ENCODE measurements around the gene ZMIZ1.

ZMIZ1 gene

GRCh38 chr10:79310911-79311573 is 242.3 kb downstream of the ZMIZ1 start:
- DNase-seq (ENCODE audit: insufficient read length, low spot score): no peak
- FAIRE-seq: no peak

- DNase-seq (ENCODE audit: insufficient read length, low spot score): no peak
- no peak for FAIRE-seq
Measured at GRCh38 chr10:79311581-79312407, 243.0 kb downstream of the ZMIZ1 start.

GRCh38 chr10:79312601-79313187 is 243.9 kb downstream of the ZMIZ1 start:
- FAIRE-seq (no peak), DNase-seq (ENCODE audit: insufficient read length, low spot score) (no peak)

- no peak for FAIRE-seq
- DNase-seq (ENCODE audit: insufficient read length, low spot score): no peak
Measured at GRCh38 chr10:79313320-79313719, 244.6 kb downstream of the ZMIZ1 start.

- no peak for DNase-seq (ENCODE audit: insufficient read length, low spot score)
- no peak for FAIRE-seq
Measured at GRCh38 chr10:79313911-79314439, 245.2 kb downstream of the ZMIZ1 start.

GRCh38 chr10:79314761-79315601 is 246.2 kb downstream of the ZMIZ1 start:
- DNase-seq (ENCODE audit: insufficient read length, low spot score): no peak
- FAIRE-seq: no peak

GRCh38 chr10:79315602-79315920 is 246.8 kb downstream of the ZMIZ1 start:
- DNase-seq (ENCODE audit: insufficient read length, low spot score) (no peak), FAIRE-seq (no peak)

GRCh38 chr10:79316671-79317431 is 248.1 kb downstream of the ZMIZ1 start:
- FAIRE-seq (peak; percentile 86), DNase-seq (ENCODE audit: insufficient read length, low spot score) (peak; percentile 62)

GRCh38 chr10:79318369-79318768 is 249.6 kb downstream of the ZMIZ1 start:
- FAIRE-seq (no peak), DNase-seq (ENCODE audit: insufficient read length, low spot score) (no peak)

GRCh38 chr10:79319115-79319771 is 250.5 kb downstream of the ZMIZ1 start:
- DNase-seq (ENCODE audit: insufficient read length, low spot score): no peak

GRCh38 chr10:79320316-79320715 is 251.6 kb downstream of the ZMIZ1 start:
- FAIRE-seq (no peak), DNase-seq (ENCODE audit: insufficient read length, low spot score) (no peak)

More at GRCh38 chr10:79319115-79319771, 250.5 kb downstream of the ZMIZ1 start:
- FAIRE-seq: no peak

GRCh38 chr10:79320820-79321493 is 252.2 kb downstream of the ZMIZ1 start:
- DNase-seq (ENCODE audit: insufficient read length, low spot score) (no peak), FAIRE-seq (no peak)

GRCh38 chr10:79321494-79321882 is 252.7 kb downstream of the ZMIZ1 start:
- FAIRE-seq (no peak), DNase-seq (ENCODE audit: insufficient read length, low spot score) (no peak)

GRCh38 chr10:79321951-79322350 is 253.2 kb downstream of the ZMIZ1 start:
- no peak for FAIRE-seq
- no peak for DNase-seq (ENCODE audit: insufficient read length, low spot score)

- DNase-seq (ENCODE audit: insufficient read length, low spot score) (no peak), FAIRE-seq (peak; percentile 84)
Measured at GRCh38 chr10:79322616-79323543, 254.1 kb downstream of the ZMIZ1 start.

- FAIRE-seq (no peak), DNase-seq (ENCODE audit: insufficient read length, low spot score) (no peak)
Measured at GRCh38 chr10:79323602-79324001, 254.8 kb downstream of the ZMIZ1 start.

- FAIRE-seq (no peak), DNase-seq (ENCODE audit: insufficient read length, low spot score) (no peak)
Measured at GRCh38 chr10:79324032-79324695, 255.4 kb downstream of the ZMIZ1 start.

Data from GM19239 (cell line).